ENCODE results near the gene AAK1. TPM values are rescaled to one million over a fixed set of nuclear protein-coding genes. Genes with fewer than 3 reads are reported as not detected.

The AAK1 gene
- polyA plus RNA-seq, 1 of the 3 experiments (the other 2 are of a cell fraction) = 13.4 TPM

- DNase-seq = no peak
- H3F3A ChIP-seq (replicated peaks; ENCODE audit: insufficient read depth) = no peaks in the 10 kb centered on the region
- ChIA-PET CTCF (no interaction called here), POLR2A (no interaction called here)
- no peaks in the 10 kb centered on the region for H3K27me3 ChIP-seq (ENCODE audit: insufficient read depth)
- H2AFZ ChIP-seq (ENCODE audit: low read depth) = no peak overlapping the region
- no peaks in the 10 kb centered on the region; a peak in 1 of 4 replicates for H3K4me1 ChIP-seq (ENCODE audit: control insufficient read depth in 1 of 2, insufficient read depth in 2 of 2, low read depth in 1 of 2, low read length in 1 of 2)
- H3K4me2 ChIP-seq = no peak overlapping the region
- no peaks in the 10 kb centered on the region for H4K20me1 ChIP-seq (ENCODE audit: insufficient read depth)
- peaks cover 8 to 21% of the 10 kb centered on the region in 2 experiments for H3K36me3 ChIP-seq (replicated peaks in 1 of 2; ENCODE audit: control insufficient read depth in 1 of 2, insufficient read depth in 2 of 2, low read length in 1 of 2)
- H3K9me3 ChIP-seq = no peaks in the 10 kb centered on the region
- no peak for TF ChIP-seq RAD21 (IDR thresholded peaks at IDR 0.05; ENCODE audit: low read length)
- no peak for TF ChIP-seq PBX3 (IDR thresholded peaks at IDR 0.05)
- no peak for TF ChIP-seq SMC3 (IDR thresholded peaks at IDR 0.05; ENCODE audit: low read depth, low read length)
- TF ChIP-seq TAF1 (IDR thresholded peaks at IDR 0.05; ENCODE audit: borderline replicate concordance, low read depth, low read length) = no peak
- no peak for TF ChIP-seq NRF1 (IDR thresholded peaks at IDR 0.05; ENCODE audit: low read depth, low read length)
- TF ChIP-seq GABPA (IDR thresholded peaks at IDR 0.05; ENCODE audit: low read depth) = no peak
- no peak for TF ChIP-seq USF1 (IDR thresholded peaks at IDR 0.05; ENCODE audit: borderline replicate concordance, low read depth)
- no peaks in the 10 kb centered on the region for H3K9me2 ChIP-seq
- WGBS (ENCODE audit: low lambda C conversion rate) = 94% methylated on average over 4 of the region's 4 CpGs
- no peak overlapping the region for H3K27ac ChIP-seq (ENCODE audit: low read depth in 2 of 2, low read length in 1 of 2)
- no peaks in the 10 kb centered on the region for H3K79me2 ChIP-seq (ENCODE audit: insufficient read depth)
- no peak overlapping the region for H3K9ac ChIP-seq
- no peak overlapping the region for H3K4me3 ChIP-seq (ENCODE audit: low read depth in 2 of 2, low read length in 1 of 2)
These were observed 183.6 kb downstream of the AAK1 start for GRCh38 chr2:69459936-69460335.

- Histone ChIP-seq H3K4me3 (ENCODE audit: low read depth in 2 of 2, low read length in 1 of 2) (no peak overlapping the region), H3K4me1 (ENCODE audit: control insufficient read depth in 1 of 2, insufficient read depth in 2 of 2, low read depth in 1 of 2, low read length in 1 of 2) (peaks cover 0 to 10% of the 10 kb centered on the region in 2 experiments; a peak in 2 of 4 replicates), H3K4me2 (no peak overlapping the region), H4K20me1 (ENCODE audit: insufficient read depth) (no peaks in the 10 kb centered on the region), H3K27ac (ENCODE audit: low read depth in 2 of 2, low read length in 1 of 2) (no peak overlapping the region), H3K9me2 (no peaks in the 10 kb centered on the region), H3K36me3 (replicated peaks in 1 of 2; ENCODE audit: control insufficient read depth in 1 of 2, insufficient read depth in 2 of 2, low read length in 1 of 2) (peaks cover 0 to 6% of the 10 kb centered on the region in 2 experiments), H3K79me2 (ENCODE audit: insufficient read depth) (no peaks in the 10 kb centered on the region), H3K9me3 (no peaks in the 10 kb centered on the region), H3K9ac (no peak overlapping the region), H2AFZ (ENCODE audit: low read depth) (no peak overlapping the region), H3K27me3 (ENCODE audit: insufficient read depth) (no peaks in the 10 kb centered on the region), H3F3A (replicated peaks; ENCODE audit: insufficient read depth) (no peaks in the 10 kb centered on the region)
- POLR2A ChIA-PET = no interaction called here
- DNase-seq = no peak
- CTCF ChIA-PET = interaction anchor here (1.3 to 1.4 kb wide), 2 partner anchors 20 to 82 kb away, joined by 3 read pairs; partner anchors contain the start of gene NFU1
- TF ChIP-seq RAD21 (IDR thresholded peaks at IDR 0.05; ENCODE audit: low read length) = no peak
- TF ChIP-seq CTCF (IDR thresholded peaks at IDR 0.05) = no peak
- TF ChIP-seq IRF3 (IDR thresholded peaks at IDR 0.05; ENCODE audit: low read depth, low read length) = no peak
- no peak for TF ChIP-seq TAF1 (IDR thresholded peaks at IDR 0.05; ENCODE audit: borderline replicate concordance, low read depth, low read length)
- TF ChIP-seq GABPA (IDR thresholded peaks at IDR 0.05; ENCODE audit: low read depth) = no peak
- no peak for TF ChIP-seq CHD2 (IDR thresholded peaks at IDR 0.05; ENCODE audit: low read length, partially characterized antibody)
- no peak for TF ChIP-seq RFX5 (IDR thresholded peaks at IDR 0.05; ENCODE audit: low read length)
- TF ChIP-seq PBX3 (IDR thresholded peaks at IDR 0.05) = no peak
- no peak for TF ChIP-seq RCOR1 (IDR thresholded peaks at IDR 0.05; ENCODE audit: low read length)
- TF ChIP-seq ZBTB33 (IDR thresholded peaks at IDR 0.05; ENCODE audit: borderline replicate concordance, low read depth) = no peak
- TF ChIP-seq NFIC (IDR thresholded peaks at IDR 0.05; ENCODE audit: borderline replicate concordance) = no peak
- TF ChIP-seq FOXJ3 (CRISPR knock-in tag; IDR thresholded peaks at IDR 0.05) = no peak
- TF ChIP-seq FOSL2 (IDR thresholded peaks at IDR 0.05; ENCODE audit: borderline replicate concordance, low read depth) = no peak
These were observed 186.5 kb downstream of the AAK1 start for GRCh38 chr2:69456950-69457445.
